Endothelial cell (in vitro differentiated cells): Measurements from ENCODE around the gene CDC42BPG. TPM values are rescaled to one million over a fixed set of nuclear protein-coding genes. Genes with fewer than 3 reads are reported as not detected.

ENCODE experiments used
- total RNA-seq: library from RNA; stranded (reverse); fragmentation: NEBNext Ultra II Directional; extraction: Animal tissue kit (Norgen Biotek cat#: 25700); gene quantifications from one replicate; pipeline ENCODE4 v1.2.1, GENCODE V29; 2021; ENCODE audit not compliant: unreplicated experiment

Gene CDC42BPG
- total RNA-seq, 1 donor from 2014 or later = 4.1 TPM

Other genes starting within 250 kb of the CDC42BPG start
- gene NRXN2, start 121.5 kb downstream of the CDC42BPG start, total RNA-seq = 11.5 TPM
- 139 TPM for gene RASGRP2, start 100.5 kb downstream of the CDC42BPG start, total RNA-seq
- 0.26 TPM for gene PYGM, start 84.7 kb downstream of the CDC42BPG start, total RNA-seq
- gene SF1, start 66.1 kb downstream of the CDC42BPG start, total RNA-seq = 322 TPM
- gene MAP4K2, start 41.4 kb downstream of the CDC42BPG start, total RNA-seq = 202 TPM
- gene MEN1, start 34.1 kb downstream of the CDC42BPG start, total RNA-seq = 56.3 TPM
- 84.0 TPM for gene EHD1, start 34.0 kb upstream of the CDC42BPG start, total RNA-seq
- gene ATG2A, start 72.6 kb upstream of the CDC42BPG start, total RNA-seq = 22.4 TPM
- 13.3 TPM for gene PPP2R5B, start 80.0 kb upstream of the CDC42BPG start, total RNA-seq
- not detected for gene GPHA2, start 91.2 kb upstream of the CDC42BPG start, total RNA-seq
- not detected for gene MAJIN, start 127.5 kb upstream of the CDC42BPG start, total RNA-seq
- gene BATF2, start 152.3 kb upstream of the CDC42BPG start, total RNA-seq = not detected
- gene ARL2, start 169.5 kb upstream of the CDC42BPG start, total RNA-seq = 66.4 TPM
- 19.4 TPM for gene SNX15, start 182.8 kb upstream of the CDC42BPG start, total RNA-seq
- gene SAC3D1, start 196.6 kb upstream of the CDC42BPG start, total RNA-seq = 4.8 TPM
- gene NAALADL1, start 213.9 kb upstream of the CDC42BPG start, total RNA-seq = not detected
- 14.8 TPM for gene CDCA5, start 239.4 kb upstream of the CDC42BPG start, total RNA-seq
- 25.9 TPM for gene ZFPL1, start 239.6 kb upstream of the CDC42BPG start, total RNA-seq